Measurements from ENCODE around the gene SUV39H1. TPM values are rescaled to one million over a fixed set of nuclear protein-coding genes. Genes with fewer than 3 reads are reported as not detected.
A peak's percentile ranks its signal among the peaks of the same experiment; 100 is the strongest.

Gene SUV39H1
- total and polyA plus RNA-seq, 2 of the 13 experiments (the other 11 are each of a cell fraction or from before 2014, with no cell fraction given), result 5.2 to 10.1 TPM

- 27% methylated on average over 5 of the region's 9 CpGs for WGBS (ENCODE audit: low lambda C conversion rate)
- intact Hi-C loops (cut with micrococcal nuclease; ENCODE audit: unreplicated experiment), result no loop called here
- in situ Hi-C loops (cut with HindIII; ENCODE audit: extremely low pct_ligation_motif_present, low pct_unique_long_range_greater_than_20kb), result no loop called here
- Histone ChIP-seq H3K36me3 (replicated peaks in 1 of 2; ENCODE audit: control insufficient read depth in 1 of 2, insufficient read depth in 2 of 2, low read length in 2 of 2) (no peaks in the 10 kb centered on the region; a peak in 1 of 5 replicates), H4K20me1 (ENCODE audit: insufficient read depth, low read length) (no peaks in the 10 kb centered on the region), H3K9me3 (ENCODE audit: low read length) (no peaks in the 10 kb centered on the region), H3K4me2 (ENCODE audit: low read depth, low read length) (peak overlapping the region; percentile 91), H3K27me3 (ENCODE audit: control insufficient read depth in 1 of 2, insufficient read depth in 2 of 2, low read length in 2 of 2) (no peaks in the 10 kb centered on the region; a peak in 1 of 5 replicates), H3K9ac (ENCODE audit: insufficient read depth, low read depth, low read length) (peak overlapping the region; percentile 91), H3K4me3 (replicated peaks in 1 of 3; ENCODE audit: insufficient read depth in 1 of 3, low read depth in 2 of 3, low read length in 3 of 3) (peak overlapping the region; percentile 25 to 55 (median 51); a peak in 3 of 6 replicates), H3K4me1 (ENCODE audit: insufficient read depth, low read length) (peaks cover 60% of the 10 kb centered on the region), H2AFZ (ENCODE audit: low read length) (no peak overlapping the region), H3K27ac (ENCODE audit: extremely low read length, insufficient read depth, low read length) (peak overlapping the region; percentile 100), H3K79me2 (ENCODE audit: insufficient read depth, low read length) (peaks cover 5% of the 10 kb centered on the region)
- ATAC-seq (no peak), FAIRE-seq (no peak), DNase-seq (ENCODE audit: low spot score) (no peak)
- BruUV-seq (replicated peaks), result no TSS peak
- ChIA-PET CTCF (ENCODE audit: low intra/inter-chr PET ratio, low total read pairs) (no interaction called here), POLR2A (interaction anchor here (0.9 to 4.5 kb wide), 9 partner anchors 7 to 201 kb away, joined by 3 to 45 read pairs (median 3); partner anchors contain the start of genes HDAC6, PQBP1, SUV39H1 and TIMM17B)
- TF ChIP-seq KMT2B (CRISPR knock-in tag; IDR thresholded peaks at IDR 0.05), result no peak
- no peak for TF ChIP-seq KAT2B (IDR thresholded peaks at IDR 0.05; ENCODE audit: borderline replicate concordance, low read depth, low read length)
- no peak for TF ChIP-seq ZNF333 (CRISPR knock-in tag; IDR thresholded peaks at IDR 0.05; ENCODE audit: borderline replicate concordance)
- no peak for TF ChIP-seq ATF1 (CRISPR knock-in tag; IDR thresholded peaks at IDR 0.05)
- TF ChIP-seq CERS6 (CRISPR knock-in tag; IDR thresholded peaks at IDR 0.05), result no peak
- TF ChIP-seq ZNF75D (CRISPR knock-in tag; IDR thresholded peaks at IDR 0.05; ENCODE audit: borderline replicate concordance), result no peak
- TF ChIP-seq TOE1 (CRISPR knock-in tag; IDR thresholded peaks at IDR 0.05), result no peak
- TF ChIP-seq AKNA (CRISPR knock-in tag; IDR thresholded peaks at IDR 0.05; ENCODE audit: borderline replicate concordance), result no peak
- TF ChIP-seq ZNF460 (CRISPR knock-in tag; IDR thresholded peaks at IDR 0.05; ENCODE audit: borderline replicate concordance), result no peak
- peak; percentile 49 for TF ChIP-seq RARA (CRISPR knock-in tag; IDR thresholded peaks at IDR 0.05)
- TF ChIP-seq ARID2 (CRISPR knock-in tag; IDR thresholded peaks at IDR 0.05; ENCODE audit: borderline replicate concordance), result no peak
- TF ChIP-seq GTF2F1 (IDR thresholded peaks at IDR 0.05; ENCODE audit: low read length), result no peak
- no peak for TF ChIP-seq YEATS4 (CRISPR knock-in tag; IDR thresholded peaks at IDR 0.05; ENCODE audit: borderline replicate concordance)
- TF ChIP-seq ZNF558 (CRISPR knock-in tag; IDR thresholded peaks at IDR 0.05; ENCODE audit: borderline replicate concordance), result no peak
- no peak for TF ChIP-seq DDIT3 (CRISPR knock-in tag; IDR thresholded peaks at IDR 0.05)
Observed at GRCh38 chrX:48711162-48711928, 14.8 kb downstream of the SUV39H1 start.
